Measurements from ENCODE around the gene MYOZ1. TPM values are rescaled to one million over a fixed set of nuclear protein-coding genes. Genes with fewer than 3 reads are reported as not detected.
A peak's percentile ranks its signal among the peaks of the same experiment; 100 is the strongest.

MYOZ1 gene
- 2.6 and 2.7 TPM in 2 replicates for total RNA-seq (2021; fragmentation: NEBNext Ultra II Directional; extraction: Animal tissue kit (Norgen Biotek cat#: 25700))
- polyA plus RNA-seq (2011; rRNA removed) = 3.0 and 3.3 TPM in 2 replicates
- 3.5 TPM for polyA plus RNA-seq (2011; cell fraction: cytosol; rRNA removed)
- polyA plus RNA-seq (2011; cell fraction: nucleus; rRNA removed) = 2.5 TPM
- 2.6 to 4.3 TPM (median 3.8 TPM) in 4 replicates for polyA plus RNA-seq (2012, experiment 1 of 2)
- 5.2 TPM for polyA plus RNA-seq (2012, experiment 2 of 2)
- polyA plus RNA-seq (2013, experiment 1 of 2) = 1.2 TPM
- polyA plus RNA-seq (2013, experiment 2 of 2) = 1.6 TPM
- 1.4 and 2.0 TPM in 2 replicates for polyA minus RNA-seq (2011; rRNA and poly(A)+ RNA removed)
- polyA minus RNA-seq (2011; cell fraction: cytosol; rRNA and poly(A)+ RNA removed) = not detected
- polyA minus RNA-seq (2011; cell fraction: nucleus; rRNA and poly(A)+ RNA removed) = 0.70 TPM
- long read RNA-seq, experiment 1, partial matches to known transcripts = 3 of 4 reads
- long read RNA-seq, experiment 1, other reads (novel, unspliced or antisense) = 1 of 4 reads
- long read RNA-seq, experiment 2, partial matches to known transcripts = 0 of 4 reads
- long read RNA-seq, experiment 2, other reads (novel, unspliced or antisense) = 4 of 4 reads

DNA sequence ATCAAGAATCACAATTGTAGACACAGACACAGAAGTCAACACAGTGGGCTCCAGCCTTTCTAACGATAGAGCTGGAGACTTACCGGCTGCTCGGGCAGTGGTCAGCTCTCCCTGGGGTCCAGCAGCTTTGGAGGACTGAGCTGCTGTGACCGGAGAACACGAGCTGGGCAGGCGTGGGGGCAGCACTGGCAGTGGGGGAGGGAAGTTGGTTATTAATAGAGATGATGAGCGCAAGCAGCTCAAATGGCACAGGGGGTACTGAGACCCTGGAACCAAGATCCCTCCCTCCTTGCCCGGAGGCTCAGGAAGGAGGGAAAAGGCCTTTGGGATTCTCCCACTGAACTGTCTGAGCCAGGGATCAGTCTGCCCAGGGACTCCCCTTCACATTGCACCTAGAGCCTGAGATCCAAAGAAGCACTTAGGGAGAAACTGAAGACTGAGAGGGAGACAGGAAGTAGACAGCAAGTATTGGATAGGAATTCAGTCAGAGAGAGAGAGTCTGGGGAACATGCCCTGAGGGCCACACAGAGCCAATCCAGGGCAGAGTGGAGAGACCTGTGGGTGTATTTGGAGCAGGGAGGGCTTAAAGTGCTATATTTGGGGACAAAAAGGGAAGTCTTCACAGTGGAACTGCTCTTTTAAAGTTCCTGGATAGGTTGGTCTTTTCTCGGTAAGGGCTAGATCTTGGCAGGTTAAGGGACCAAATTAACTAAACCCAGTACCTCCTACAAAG, at the start of gene MYOZ1:
TSS of gene MYOZ1 (minus strand) at position 147 of the 733 bp plus-strand sequence. CDS start 1,457 bp downstream, outside the sequence.
- no peak within 1 kb of the TSS for H2BK5ac ChIP-seq (ENCODE audit: low read depth, low read length)
- H3K4me2 ChIP-seq (ENCODE audit: insufficient read depth in 1 of 2, low read depth in 2 of 2, low read length in 2 of 2) = no peak within 1 kb of the TSS
- no peak within 1 kb of the TSS for H3K4ac ChIP-seq (replicated peaks; ENCODE audit: insufficient read length, low read depth, low read length)
- H3K14ac ChIP-seq (ENCODE audit: insufficient read length) = no peak within 1 kb of the TSS
- H3K9ac ChIP-seq (replicated peaks in 1 of 4; ENCODE audit: extremely low read depth in 1 of 4, low read depth in 3 of 4, low read length in 3 of 4) = no peak within 1 kb of the TSS
- H2AFZ ChIP-seq (ENCODE audit: low read length) = 0 out of 2 replicates have a peak within 1 kb of the TSS, but pooled peaks have one; percentile 3
- no peak within 1 kb of the TSS for H3K23ac ChIP-seq (ENCODE audit: insufficient read length)
- H2BK20ac ChIP-seq (ENCODE audit: low read length) = no peak within 1 kb of the TSS
- H3K4me3 ChIP-seq (ENCODE audit: extremely low read depth in 1 of 4, insufficient read depth in 2 of 4, low read depth in 3 of 4, low read length in 4 of 4) = no peak within 1 kb of the TSS
- no peaks in the 10 kb centered on the region for H3K9me3 ChIP-seq (ENCODE audit: insufficient read depth in 2 of 2, low read depth in 1 of 2, low read length in 1 of 2)
- H4K8ac ChIP-seq (ENCODE audit: extremely low read depth, insufficient read depth, low read length) = no peak within 1 kb of the TSS; the same call in 1 of the 2 replicates
- peak within 1 kb of the TSS; percentile 23; the same call in 1 of the 2 replicates for H2BK12ac ChIP-seq (ENCODE audit: low read depth, low read length)
- no peaks in the 10 kb centered on the region; the same call in 1 of the 2 replicates for H3K23me2 ChIP-seq (ENCODE audit: low read depth, low read length)
- CTCF ChIA-PET (ENCODE audit: partially characterized antibody) = interaction anchor here (0.7 to 14.5 kb wide), 5 partner anchors 10 to 229 kb away, joined by 3 to 271 read pairs (median 4); no protein-coding TSS in a partner anchor
- no peak for FAIRE-seq
- H3K4me1 ChIP-seq (replicated peaks in 1 of 4; ENCODE audit: control insufficient read depth in 3 of 4, insufficient read depth in 4 of 4, low read length in 3 of 4) = peaks cover 0 to 5% (median 2%) of the 10 kb centered on the region in 4 experiments; a peak in 6 of 7 replicates
- H2BK15ac ChIP-seq (ENCODE audit: low read length) = no peak within 1 kb of the TSS
- POLR2A ChIA-PET (ENCODE audit: partially characterized antibody) = interaction anchor here (1.1 to 1.7 kb wide), 4 partner anchors 9 to 16 kb away, joined by 3 to 4 read pairs (median 4); no protein-coding TSS in a partner anchor
- no peak within 1 kb of the TSS for H2AK5ac ChIP-seq (ENCODE audit: low read depth, low read length)
- no peak within 1 kb of the TSS for H2BK120ac ChIP-seq (replicated peaks; ENCODE audit: low read depth, low read length)
- no peak within 1 kb of the TSS for H4K5ac ChIP-seq (ENCODE audit: insufficient read length, low read depth, low read length)
- H4K91ac ChIP-seq (replicated peaks; ENCODE audit: insufficient read length, low read length) = no peak within 1 kb of the TSS
- no peaks in the 10 kb centered on the region for H3K27me3 ChIP-seq (replicated peaks in 1 of 4; ENCODE audit: control insufficient read depth in 3 of 4, extremely low read depth in 1 of 4, insufficient read depth in 3 of 4, low read length in 3 of 4)
- H3K56ac ChIP-seq (replicated peaks; ENCODE audit: insufficient read length, low read depth, low read length) = no peak within 1 kb of the TSS
- 90% methylated on average over 9 of the region's 9 CpGs; no CpG with 5 or more reads in 1 of the 2 experiments for WGBS, 2 experiments (ENCODE audit: extremely low coverage in 1 of 2, insufficient coverage in 1 of 2, insufficient read length in 1 of 2, insufficient replicate concordance in 2 of 2, low coverage in 1 of 2, low lambda C conversion rate in 2 of 2, missing lambda C conversion rate in 1 of 2)
- no peak within 1 kb of the TSS for H3K18ac ChIP-seq (ENCODE audit: extremely low read depth, low read length)
- H3K79me2 ChIP-seq (ENCODE audit: control insufficient read depth in 1 of 2, insufficient read depth in 2 of 2, low read length in 2 of 2) = no peaks in the 10 kb centered on the region
- no peaks in the 10 kb centered on the region for H3K36me3 ChIP-seq (ENCODE audit: control insufficient read depth in 2 of 4, insufficient read depth in 4 of 4, low read length in 3 of 4)
- H3K79me1 ChIP-seq (ENCODE audit: low read depth, low read length) = no peaks in the 10 kb centered on the region
- DNase-seq (ENCODE audit: low read depth in 1 of 2, low spot score in 2 of 2) = no peak
- no peaks in the 10 kb centered on the region for H4K20me1 ChIP-seq (replicated peaks in 1 of 2; ENCODE audit: control insufficient read depth in 1 of 2, insufficient read depth in 2 of 2, low read length in 2 of 2)
- no peak within 1 kb of the TSS for H3K27ac ChIP-seq (ENCODE audit: low read depth, low read length)
- no peak for TF ChIP-seq GTF2F1 (IDR thresholded peaks at IDR 0.05; ENCODE audit: borderline replicate concordance, low read depth, low read length)
- TF ChIP-seq, protein P1, sequence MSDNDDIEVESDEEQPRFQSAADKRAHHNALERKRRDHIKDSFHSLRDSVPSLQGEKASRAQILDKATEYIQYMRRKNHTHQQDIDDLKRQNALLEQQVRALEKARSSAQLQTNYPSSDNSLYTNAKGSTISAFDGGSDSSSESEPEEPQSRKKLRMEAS (IDR thresholded peaks at IDR 0.05) = no peak
- TF ChIP-seq CBX5 (IDR thresholded peaks at IDR 0.05; ENCODE audit: low read depth, low read length) = no peak
- TF ChIP-seq SP4 (IDR thresholded peaks at IDR 0.05; ENCODE audit: low read length) = no peak
- TF ChIP-seq ASH2L (IDR thresholded peaks at IDR 0.05; ENCODE audit: low read length) = no peak
- no peak for TF ChIP-seq RAD21 (IDR thresholded peaks at IDR 0.05 in 1 of 2, conservative IDR thresholded peaks at IDR 0.05 in 1 of 2; ENCODE audit: low read depth in 2 of 2, low read length in 2 of 2)
- no peak for TF ChIP-seq SP2 (IDR thresholded peaks at IDR 0.05; ENCODE audit: low read length)
- TF ChIP-seq RNF2 (IDR thresholded peaks at IDR 0.05; ENCODE audit: borderline replicate concordance, low read depth, low read length, missing control alignments, poor library complexity, severe bottlenecking) = no peak
- no peak for TF ChIP-seq BRCA1 (IDR thresholded peaks at IDR 0.05; ENCODE audit: low read depth, low read length)
